AG04450 (cell line): ENCODE data around the gene CDC5L. TPM values are rescaled to one million over a fixed set of nuclear protein-coding genes. Genes with fewer than 3 reads are reported as not detected.

Source experiments
- CTCF ChIA-PET: fragments of 300-600, 350-600 bp; formaldehyde crosslinking; extraction: SDS; loops from one replicate; lab custom pipeline; 2022; ENCODE audit warnings: antibody characterized with exemption, inconsistent platforms; lab: Charles Lee
- POLR2A ChIA-PET: fragments of 350-600 bp; formaldehyde crosslinking; extraction: SDS; loops from one replicate; lab custom pipeline; 2021; ENCODE audit warnings: antibody characterized with exemption, inconsistent platforms; lab: Yijun Ruan, JAX
- DNase-seq: peaks from one replicate; pipeline ENCODE4 v3.0.0-alpha.2; 2011; ENCODE audit warnings: low read depth, low spot score
- H3K27ac ChIP-seq: one replicate; pipeline ENCODE4 v1.5.1; 2012; ENCODE audit warnings: low read depth, low read length, control low read depth
- H3K27me3 ChIP-seq: one replicate; pipeline ENCODE4 v1.6.0; 2012; ENCODE audit warnings: low read length; ENCODE audit not compliant: control insufficient read depth, insufficient read depth
- H3K4me3 ChIP-seq: 2 replicates; pipeline ENCODE4 v1.5.1; 2011; ENCODE audit warnings: mild to moderate bottlenecking, low read depth, low read length, control low read depth
- H3K9me3 ChIP-seq: 2 replicates; pipeline ENCODE4 v1.5.1; 2012; ENCODE audit warnings: low read length; ENCODE audit not compliant: control insufficient read depth, insufficient read depth
- polyA plus RNA-seq: library from polyadenylated mRNA; depleted of rRNA; stranded (reverse); fragments of >200 nt; gene quantifications from 2 replicates; pipeline ENCODE4 v1.2.3, GENCODE V29; 2011
- TF ChIP-seq, protein P1 (sequence below): IDR thresholded peaks from 2 replicates; pipeline ENCODE4 v1.5.1; 2011; ENCODE audit warnings: low read depth, low read length, control low read depth, inconsistent platforms

CDC5L gene
- polyA plus RNA-seq, 1 experiment: 22.4 TPM

DNA sequence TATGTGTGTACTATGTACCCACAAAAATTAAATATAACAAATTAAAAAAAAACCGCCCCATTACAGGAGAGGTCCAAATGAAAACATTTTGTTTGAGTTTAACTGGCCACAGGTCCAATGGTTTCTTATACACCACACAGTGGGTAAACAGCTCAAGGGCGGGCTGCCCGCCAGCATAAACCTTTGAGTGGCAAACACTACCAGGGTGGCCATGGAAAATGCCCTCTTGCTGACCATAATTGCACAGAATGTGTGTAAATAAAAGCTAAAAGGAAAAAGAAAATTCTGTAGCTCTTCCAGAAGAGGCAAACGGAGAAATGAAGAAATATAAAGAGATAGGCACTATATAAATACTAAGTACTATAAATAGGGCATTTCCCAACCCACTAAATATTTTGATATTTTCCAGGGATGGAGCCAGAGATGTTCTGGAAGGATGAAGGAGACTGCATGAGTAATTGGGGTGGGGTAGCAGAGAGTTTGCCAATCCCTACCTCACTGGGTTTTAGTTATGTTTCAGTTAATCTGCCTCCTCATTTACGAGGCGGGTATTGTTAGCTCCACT, 1.1 kb upstream of the CDC5L start:
- POLR2A ChIA-PET: interaction anchor here (0.6 kb wide), 1 partner anchor 60 kb away, joined by 3 read pairs; no protein-coding TSS in a partner anchor
- Histone ChIP-seq H3K4me3 (peak overlapping the region; percentile 91), H3K27ac (no peak overlapping the region), H3K27me3 (peaks cover 7% of the 10 kb centered on the region), H3K9me3 (no peaks in the 10 kb centered on the region)
- CTCF ChIA-PET: interaction anchor here (1.3 to 1.4 kb wide), 2 partner anchors 74 to 118 kb away, joined by 4 to 5 read pairs; partner anchors contain the start of gene AARS2
- TF ChIP-seq, protein P1, sequence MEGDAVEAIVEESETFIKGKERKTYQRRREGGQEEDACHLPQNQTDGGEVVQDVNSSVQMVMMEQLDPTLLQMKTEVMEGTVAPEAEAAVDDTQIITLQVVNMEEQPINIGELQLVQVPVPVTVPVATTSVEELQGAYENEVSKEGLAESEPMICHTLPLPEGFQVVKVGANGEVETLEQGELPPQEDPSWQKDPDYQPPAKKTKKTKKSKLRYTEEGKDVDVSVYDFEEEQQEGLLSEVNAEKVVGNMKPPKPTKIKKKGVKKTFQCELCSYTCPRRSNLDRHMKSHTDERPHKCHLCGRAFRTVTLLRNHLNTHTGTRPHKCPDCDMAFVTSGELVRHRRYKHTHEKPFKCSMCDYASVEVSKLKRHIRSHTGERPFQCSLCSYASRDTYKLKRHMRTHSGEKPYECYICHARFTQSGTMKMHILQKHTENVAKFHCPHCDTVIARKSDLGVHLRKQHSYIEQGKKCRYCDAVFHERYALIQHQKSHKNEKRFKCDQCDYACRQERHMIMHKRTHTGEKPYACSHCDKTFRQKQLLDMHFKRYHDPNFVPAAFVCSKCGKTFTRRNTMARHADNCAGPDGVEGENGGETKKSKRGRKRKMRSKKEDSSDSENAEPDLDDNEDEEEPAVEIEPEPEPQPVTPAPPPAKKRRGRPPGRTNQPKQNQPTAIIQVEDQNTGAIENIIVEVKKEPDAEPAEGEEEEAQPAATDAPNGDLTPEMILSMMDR: no peak
- DNase-seq: no peak

DNA sequence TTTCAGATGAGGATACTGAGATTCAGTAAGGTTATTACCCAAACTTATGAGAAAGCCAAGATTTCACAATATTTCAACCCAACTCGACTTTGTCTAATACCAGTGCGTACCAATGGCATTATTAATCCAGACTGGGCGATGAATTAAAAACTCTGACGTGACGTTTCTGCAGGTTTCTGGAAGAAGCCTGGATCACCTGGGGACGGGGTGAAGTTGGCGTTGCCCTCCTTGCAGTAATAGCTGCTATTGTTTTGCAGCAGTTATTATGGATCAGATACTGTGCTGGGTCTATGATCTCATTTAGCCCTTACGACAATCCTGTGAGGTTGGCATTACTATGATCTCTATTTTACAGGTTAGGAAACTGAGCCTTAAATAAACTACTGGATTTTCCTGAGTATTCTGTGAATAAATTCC, 569 bp upstream of the CDC5L start:
- Histone ChIP-seq H3K27me3 (peaks cover 7% of the 10 kb centered on the region), H3K4me3 (peak overlapping the region; percentile 91), H3K27ac (peak overlapping the region; percentile 87), H3K9me3 (no peaks in the 10 kb centered on the region)
- ChIA-PET CTCF (interaction anchor here (1.2 to 1.4 kb wide), 3 partner anchors 74 to 130 kb away, joined by 3 to 5 read pairs (median 4); partner anchors contain the start of gene AARS2), POLR2A (no interaction called here)
- TF ChIP-seq, protein P1: no peak
- peak; percentile 3 for DNase-seq

DNA sequence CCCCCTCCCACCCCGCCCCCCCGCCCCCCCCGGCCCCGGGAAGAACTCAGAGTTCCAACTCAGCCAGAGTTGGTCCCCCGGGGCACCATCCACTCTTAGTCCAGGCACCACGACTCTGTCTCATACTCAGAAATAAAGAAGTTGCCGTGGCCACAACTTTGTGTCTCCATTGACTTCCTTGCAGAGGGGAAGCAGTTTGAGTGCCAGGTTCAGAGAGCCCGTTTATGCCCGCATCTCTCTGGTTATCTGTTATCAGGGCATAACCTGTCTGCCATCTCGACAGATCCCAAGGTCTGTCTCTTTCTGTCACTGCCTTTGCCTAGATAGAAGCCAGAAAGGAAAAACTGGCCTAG, 605 bp downstream of the CDC5L start:
- Histone ChIP-seq H3K27ac (no peak overlapping the region), H3K4me3 (peak overlapping the region; percentile 91), H3K9me3 (no peaks in the 10 kb centered on the region), H3K27me3 (peaks cover 2% of the 10 kb centered on the region)
- TF ChIP-seq, protein P1: no peak
- ChIA-PET POLR2A (interaction anchor here (0.6 to 0.8 kb wide), 2 partner anchors 22 to 120 kb away, joined by 3 to 7 read pairs; no protein-coding TSS in a partner anchor), CTCF (interaction anchor here (1.2 kb wide), 1 partner anchor 131 kb away, joined by 3 read pairs; no protein-coding TSS in a partner anchor)
- DNase-seq: no peak

DNA sequence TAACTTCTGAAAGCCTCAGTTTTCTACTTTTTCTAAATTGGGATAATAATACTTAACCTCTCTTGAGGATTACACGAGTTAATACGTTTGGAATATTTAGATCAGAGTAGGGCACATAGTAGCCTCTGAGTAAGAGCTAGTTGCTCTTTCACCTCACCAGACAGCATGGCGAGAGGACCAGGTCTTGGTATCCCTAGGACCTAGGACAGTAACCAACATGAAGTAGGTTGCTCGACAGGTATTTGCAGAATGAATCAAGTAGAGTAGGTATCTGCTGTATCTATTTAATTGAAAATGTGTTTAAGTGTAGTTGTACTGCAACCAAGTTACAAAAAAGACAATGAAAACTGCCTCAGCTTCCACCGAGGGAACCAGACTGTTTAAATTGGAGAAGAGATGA, 1.4 kb downstream of the CDC5L start:
- CTCF ChIA-PET: no interaction called here
- no peaks in the 10 kb centered on the region for H3K27me3 ChIP-seq
- POLR2A ChIA-PET: no interaction called here
- H3K9me3 ChIP-seq: no peaks in the 10 kb centered on the region
- H3K27ac ChIP-seq: no peak overlapping the region
- TF ChIP-seq, protein P1: no peak
- DNase-seq: no peak
- peak overlapping the region; percentile 91 for H3K4me3 ChIP-seq

DNA sequence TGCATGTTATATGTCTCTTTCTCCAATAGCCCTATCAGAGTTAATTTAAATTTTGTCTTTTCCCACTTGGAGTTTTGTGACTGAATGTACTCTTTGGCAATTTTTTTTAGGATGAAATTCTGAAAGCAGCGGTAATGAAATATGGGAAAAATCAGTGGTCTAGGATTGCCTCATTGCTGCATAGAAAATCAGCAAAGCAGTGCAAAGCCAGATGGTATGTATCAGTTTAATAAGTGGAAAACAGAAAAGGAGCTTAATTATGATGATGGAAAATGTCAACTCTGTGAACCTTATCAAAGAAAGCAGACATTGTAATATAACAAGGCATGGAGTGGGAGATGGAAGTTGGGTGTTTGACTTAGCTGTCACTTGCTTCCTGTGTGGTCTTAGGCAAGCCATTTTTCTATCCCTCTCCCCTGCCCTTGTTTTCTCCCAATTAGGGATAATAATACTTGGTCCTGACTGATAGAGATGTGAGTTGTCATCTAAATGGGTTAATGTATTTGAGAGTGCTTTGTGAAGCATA, 2.7 kb downstream of the CDC5L start:
- H3K9me3 ChIP-seq: no peaks in the 10 kb centered on the region
- no peaks in the 10 kb centered on the region for H3K27me3 ChIP-seq
- no peak overlapping the region for H3K4me3 ChIP-seq
- ChIA-PET CTCF (no interaction called here), POLR2A (no interaction called here)
- DNase-seq: no peak
- H3K27ac ChIP-seq: no peak overlapping the region
- TF ChIP-seq, protein P1: no peak
